ENCODE data around the gene MDFIC.

Gene MDFIC

GRCh38 chr7:114910787-114911186, 11.1 kb upstream of the MDFIC start:
- no peak overlapping the region for H3K23ac ChIP-seq (ENCODE audit: low read length)
- no peak overlapping the region for H4K91ac ChIP-seq (ENCODE audit: low read depth, low read length)
- no peaks in the 10 kb centered on the region for H3K36me3 ChIP-seq (ENCODE audit: control insufficient read depth in 1 of 2, insufficient read depth in 2 of 2, low read length in 2 of 2)
- no peak overlapping the region for H2BK120ac ChIP-seq (ENCODE audit: insufficient read depth, low read length, poor library complexity)
- H3K27ac ChIP-seq (ENCODE audit: low read depth, low read length): no peak overlapping the region
- H3K9ac ChIP-seq (ENCODE audit: low read length): no peak overlapping the region
- H3K4me2 ChIP-seq (ENCODE audit: low read length): no peak overlapping the region
- no peak overlapping the region for H3K4ac ChIP-seq (ENCODE audit: low read depth, low read length)
- H2AFZ ChIP-seq (ENCODE audit: insufficient read depth, low read length, poor library complexity): no peak overlapping the region
- no peak overlapping the region for H4K8ac ChIP-seq (ENCODE audit: low read depth, low read length)
- no peak overlapping the region for H2BK5ac ChIP-seq (ENCODE audit: low read depth, low read length, poor library complexity)
- no peak overlapping the region for H2AK5ac ChIP-seq (ENCODE audit: low read length)
- H3K4me1 ChIP-seq (ENCODE audit: control insufficient read depth in 1 of 2, insufficient read depth in 2 of 2, low read length in 2 of 2): no peaks in the 10 kb centered on the region
- no peak overlapping the region for H3K18ac ChIP-seq (ENCODE audit: low read length)
- WGBS (ENCODE audit: extremely low coverage, insufficient coverage, insufficient read length): no CpG with 5 or more reads among the region's 2 CpGs
- H3K4me3 ChIP-seq (ENCODE audit: low read depth, low read length): no peak overlapping the region
- no peaks in the 10 kb centered on the region for H3K9me3 ChIP-seq (ENCODE audit: insufficient read depth, low read depth, low read length)
- DNase-seq: peak; percentile 9 to 66
- H3K14ac ChIP-seq (ENCODE audit: low read length): no peak overlapping the region
- H4K12ac ChIP-seq (ENCODE audit: low read depth, low read length): no peak overlapping the region
- H2BK12ac ChIP-seq (ENCODE audit: low read length): no peak overlapping the region
- no peaks in the 10 kb centered on the region for H3K79me1 ChIP-seq (ENCODE audit: low read length)
- no peaks in the 10 kb centered on the region for H3K79me2 ChIP-seq (ENCODE audit: control insufficient read depth, insufficient read depth, low read length, poor library complexity)
- no peaks in the 10 kb centered on the region for H3K27me3 ChIP-seq (ENCODE audit: insufficient read depth, low read length)

GRCh38 chr7:114911411-114911810, 10.5 kb upstream of the MDFIC start:
- Histone ChIP-seq H4K12ac (ENCODE audit: low read depth, low read length) (no peak overlapping the region), H4K91ac (ENCODE audit: low read depth, low read length) (no peak overlapping the region), H3K79me1 (ENCODE audit: low read length) (no peaks in the 10 kb centered on the region), H3K36me3 (ENCODE audit: control insufficient read depth in 1 of 2, insufficient read depth in 2 of 2, low read length in 2 of 2) (no peaks in the 10 kb centered on the region), H2AK5ac (ENCODE audit: low read length) (no peak overlapping the region), H3K14ac (ENCODE audit: low read length) (no peak overlapping the region), H3K9me3 (ENCODE audit: insufficient read depth, low read depth, low read length) (no peaks in the 10 kb centered on the region), H2BK12ac (ENCODE audit: low read length) (no peak overlapping the region), H3K4me1 (ENCODE audit: control insufficient read depth in 1 of 2, insufficient read depth in 2 of 2, low read length in 2 of 2) (no peaks in the 10 kb centered on the region), H4K8ac (ENCODE audit: low read depth, low read length) (no peak overlapping the region), H3K4me2 (ENCODE audit: low read length) (no peak overlapping the region), H2BK5ac (ENCODE audit: low read depth, low read length, poor library complexity) (no peak overlapping the region), H2AFZ (ENCODE audit: insufficient read depth, low read length, poor library complexity) (no peak overlapping the region), H3K4ac (ENCODE audit: low read depth, low read length) (no peak overlapping the region), H3K4me3 (ENCODE audit: low read depth, low read length) (no peak overlapping the region), H3K27me3 (ENCODE audit: insufficient read depth, low read length) (no peaks in the 10 kb centered on the region), H2BK120ac (ENCODE audit: insufficient read depth, low read length, poor library complexity) (no peak overlapping the region), H3K23ac (ENCODE audit: low read length) (no peak overlapping the region), H3K27ac (ENCODE audit: low read depth, low read length) (no peak overlapping the region), H3K9ac (ENCODE audit: low read length) (no peak overlapping the region), H3K79me2 (ENCODE audit: control insufficient read depth, insufficient read depth, low read length, poor library complexity) (no peaks in the 10 kb centered on the region), H3K18ac (ENCODE audit: low read length) (no peak overlapping the region)
- no CpG with 5 or more reads among the region's 4 CpGs for WGBS (ENCODE audit: extremely low coverage, insufficient coverage, insufficient read length)
- no peak for DNase-seq

GRCh38 chr7:114916261-114916892, 5.5 kb upstream of the MDFIC start:
- Histone ChIP-seq H3K9me3 (ENCODE audit: insufficient read depth, low read depth, low read length) (no peaks in the 10 kb centered on the region), H3K79me1 (ENCODE audit: low read length) (no peaks in the 10 kb centered on the region), H2AK5ac (ENCODE audit: low read length) (no peak overlapping the region), H3K4me1 (ENCODE audit: control insufficient read depth in 1 of 2, insufficient read depth in 2 of 2, low read length in 2 of 2) (no peaks in the 10 kb centered on the region), H3K23ac (ENCODE audit: low read length) (no peak overlapping the region), H4K12ac (ENCODE audit: low read depth, low read length) (no peak overlapping the region), H2BK12ac (ENCODE audit: low read length) (no peak overlapping the region), H2BK120ac (ENCODE audit: insufficient read depth, low read length, poor library complexity) (no peak overlapping the region), H3K4ac (ENCODE audit: low read depth, low read length) (no peak overlapping the region), H3K4me2 (ENCODE audit: low read length) (no peak overlapping the region), H4K8ac (ENCODE audit: low read depth, low read length) (no peak overlapping the region), H3K9ac (ENCODE audit: low read length) (no peak overlapping the region), H2BK5ac (ENCODE audit: low read depth, low read length, poor library complexity) (no peak overlapping the region), H3K79me2 (ENCODE audit: control insufficient read depth, insufficient read depth, low read length, poor library complexity) (no peaks in the 10 kb centered on the region), H3K18ac (ENCODE audit: low read length) (no peak overlapping the region), H3K27me3 (ENCODE audit: insufficient read depth, low read length) (no peaks in the 10 kb centered on the region), H4K91ac (ENCODE audit: low read depth, low read length) (no peak overlapping the region), H3K14ac (ENCODE audit: low read length) (no peak overlapping the region), H3K36me3 (ENCODE audit: control insufficient read depth in 1 of 2, insufficient read depth in 2 of 2, low read length in 2 of 2) (no peaks in the 10 kb centered on the region), H3K27ac (ENCODE audit: low read depth, low read length) (no peak overlapping the region), H2AFZ (ENCODE audit: insufficient read depth, low read length, poor library complexity) (no peak overlapping the region), H3K4me3 (ENCODE audit: low read depth, low read length) (no peak overlapping the region)
- DNase-seq: no peak
- no CpG with 5 or more reads among the region's 6 CpGs for WGBS (ENCODE audit: extremely low coverage, insufficient coverage, insufficient read length)

- H3K23ac ChIP-seq (ENCODE audit: low read length): no peak overlapping the region
- no peak overlapping the region for H4K12ac ChIP-seq (ENCODE audit: low read depth, low read length)
- H2BK120ac ChIP-seq (ENCODE audit: insufficient read depth, low read length, poor library complexity): no peak overlapping the region
- H3K27ac ChIP-seq (ENCODE audit: low read depth, low read length): no peak overlapping the region
- H3K27me3 ChIP-seq (ENCODE audit: insufficient read depth, low read length): no peaks in the 10 kb centered on the region
- no peak overlapping the region for H2BK12ac ChIP-seq (ENCODE audit: low read length)
- H2BK5ac ChIP-seq (ENCODE audit: low read depth, low read length, poor library complexity): no peak overlapping the region
- H3K79me1 ChIP-seq (ENCODE audit: low read length): peaks cover 5% of the 10 kb centered on the region
- H3K36me3 ChIP-seq (ENCODE audit: control insufficient read depth in 1 of 2, insufficient read depth in 2 of 2, low read length in 2 of 2): no peaks in the 10 kb centered on the region
- WGBS (ENCODE audit: extremely low coverage, insufficient coverage, insufficient read length): no CpG with 5 or more reads among the region's 4 CpGs
- no peaks in the 10 kb centered on the region for H3K9me3 ChIP-seq (ENCODE audit: insufficient read depth, low read depth, low read length)
- H3K4me3 ChIP-seq (ENCODE audit: low read depth, low read length): no peak overlapping the region
- H4K91ac ChIP-seq (ENCODE audit: low read depth, low read length): no peak overlapping the region
- H3K4me2 ChIP-seq (ENCODE audit: low read length): no peak overlapping the region
- no peak overlapping the region for H4K8ac ChIP-seq (ENCODE audit: low read depth, low read length)
- peaks cover 0 to 3% of the 10 kb centered on the region in 2 experiments for H3K4me1 ChIP-seq (ENCODE audit: control insufficient read depth in 1 of 2, insufficient read depth in 2 of 2, low read length in 2 of 2)
- DNase-seq: no peak
- H2AFZ ChIP-seq (ENCODE audit: insufficient read depth, low read length, poor library complexity): no peak overlapping the region
- H3K9ac ChIP-seq (ENCODE audit: low read length): no peak overlapping the region
- H3K79me2 ChIP-seq (ENCODE audit: control insufficient read depth, insufficient read depth, low read length, poor library complexity): peaks cover 3% of the 10 kb centered on the region
- H3K4ac ChIP-seq (ENCODE audit: low read depth, low read length): no peak overlapping the region
- no peak overlapping the region for H2AK5ac ChIP-seq (ENCODE audit: low read length)
- H3K14ac ChIP-seq (ENCODE audit: low read length): no peak overlapping the region
- H3K18ac ChIP-seq (ENCODE audit: low read length): no peak overlapping the region
Measured at GRCh38 chr7:114917211-114917839, 4.6 kb upstream of the MDFIC start.

Measured in trophoblast cell (in vitro differentiated cells and primary cell).